DMS 273 (cell line): ENCODE results near the gene GABARAPL2.

ENCODE experiments used
- DNase-seq: peaks from one replicate; lab custom pipeline; 2025; ENCODE audit not compliant: unreplicated experiment; lab: John Stamatoyannopoulos, UW

GABARAPL2 gene

GRCh38 chr16:75552951-75553350, 13.2 kb upstream of the GABARAPL2 start:
- DNase-seq: no peak

- peak; percentile 97 for DNase-seq
Measured at GRCh38 chr16:75555213-75555706, 10.9 kb upstream of the GABARAPL2 start.

GRCh38 chr16:75555707-75556430, 10.3 kb upstream of the GABARAPL2 start, which contains the start of gene TMEM231:
TSS of gene TMEM231 (minus strand) at chr16:75556252. CDS start at chr16:75556209, 43 bp downstream.
- peak; percentile 99 for DNase-seq

GRCh38 chr16:75556431-75556950, 9.7 kb upstream of the GABARAPL2 start:
- DNase-seq: no peak

GRCh38 chr16:75558846-75559401, 7.3 kb upstream of the GABARAPL2 start:
- no peak for DNase-seq

- DNase-seq: peak; percentile 36
Measured at GRCh38 chr16:75559564-75560372, 6.4 kb upstream of the GABARAPL2 start.

GRCh38 chr16:75565640-75566039, 539 bp upstream of the GABARAPL2 start:
- DNase-seq: no peak

GRCh38 chr16:75566758-75567255, 628 bp downstream of the GABARAPL2 start:
- DNase-seq: peak; percentile 56

GRCh38 chr16:75567911-75568310, 1.7 kb downstream of the GABARAPL2 start:
- no peak for DNase-seq

GRCh38 chr16:75570396-75571065, 4.4 kb downstream of the GABARAPL2 start:
- DNase-seq: no peak

GRCh38 chr16:75572864-75573542, 6.8 kb downstream of the GABARAPL2 start:
- peak; percentile 19 for DNase-seq

- DNase-seq: no peak
Measured at GRCh38 chr16:75573955-75574354, 7.8 kb downstream of the GABARAPL2 start.

- no peak for DNase-seq
Measured at GRCh38 chr16:75575958-75576357, 9.8 kb downstream of the GABARAPL2 start.

- DNase-seq: peak; percentile 32
Measured at GRCh38 chr16:75576384-75576811, 10.2 kb downstream of the GABARAPL2 start.

- no peak for DNase-seq
Measured at GRCh38 chr16:75578212-75578611, 12.0 kb downstream of the GABARAPL2 start.

GRCh38 chr16:75578725-75579124, 12.5 kb downstream of the GABARAPL2 start:
- no peak for DNase-seq

- DNase-seq: no peak
Measured at GRCh38 chr16:75579281-75579834, 13.2 kb downstream of the GABARAPL2 start.

GRCh38 chr16:75584108-75584507, 17.9 kb downstream of the GABARAPL2 start:
- no peak for DNase-seq

GRCh38 chr16:75588716-75589115, 22.5 kb downstream of the GABARAPL2 start:
- DNase-seq: no peak

- no peak for DNase-seq
Measured at GRCh38 chr16:75589306-75589705, 23.1 kb downstream of the GABARAPL2 start.
